Posterior cingulate gyrus (tissue), 11 donors: ENCODE measurements around the gene ECEL1.
"Not testable (repeated sequence)": the region's sequence is repeated elsewhere in the genome, so short reads cannot be mapped to it uniquely, and the experiment has no call there.

Experiments used
- DNase-seq, 10 donors: peaks; one replicate each; pipeline versions ENCODE4 v3.0.0 to v3.0.0-alpha.2; 2020 to 2021; ENCODE audit warnings: mixed read lengths in 3 of 10
- intact Hi-C: fragments of 100-400 bp; cut with DNase I; formaldehyde crosslinking; loops from one replicate; pipeline ENCODE4 v1.15.1; 2023

Gene ECEL1

DNA sequence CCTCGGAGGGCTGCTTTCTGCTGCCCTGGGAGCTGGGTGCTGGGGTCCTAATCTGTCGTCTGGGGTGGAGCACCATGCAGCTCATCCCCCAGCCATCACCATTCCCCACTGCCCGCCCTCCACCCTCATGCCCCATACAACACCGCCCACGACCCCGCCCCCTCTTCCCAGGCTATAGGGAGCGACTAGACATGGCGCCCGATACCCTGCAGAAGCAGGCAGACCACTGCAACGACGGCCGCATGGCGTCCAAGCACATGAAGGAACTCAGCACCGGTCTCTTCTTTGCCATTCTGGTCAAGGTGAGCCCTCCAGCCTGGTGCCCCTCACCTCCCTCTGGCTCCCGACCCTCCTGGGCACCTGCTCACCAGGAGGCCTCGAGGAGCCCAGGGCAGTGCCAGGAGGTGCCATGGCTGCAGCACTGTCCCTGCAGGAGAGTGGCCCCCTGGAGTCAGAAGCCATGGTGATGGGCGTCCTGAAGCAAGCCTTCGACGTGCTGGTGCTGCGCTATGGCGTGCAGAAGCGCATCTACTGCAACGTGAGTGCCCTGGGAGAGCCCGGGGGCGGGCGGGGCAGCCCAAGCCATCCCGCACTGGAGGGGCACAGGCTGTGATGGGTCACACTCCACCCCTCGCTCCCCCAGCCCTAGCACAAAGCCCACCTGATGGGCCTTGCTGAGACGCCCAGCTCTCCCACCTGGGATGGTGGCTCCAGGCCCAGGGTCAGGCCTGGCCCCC, 42.3 kb downstream of the ECEL1 start:
- peak in 1 of 10 donors; percentile 64 for DNase-seq
- intact Hi-C loops, result not testable (repeated sequence)

GRCh38 chr2:232444409-232445148, 43.1 kb downstream of the ECEL1 start:
- intact Hi-C loops, result loop anchor here (5.0 kb wide), 1 partner anchor 517 kb away; the partner anchor contains the start of gene NPPC
- peak in 4 of 10 donors; percentile 25 to 91 (median 44) for DNase-seq

DNA sequence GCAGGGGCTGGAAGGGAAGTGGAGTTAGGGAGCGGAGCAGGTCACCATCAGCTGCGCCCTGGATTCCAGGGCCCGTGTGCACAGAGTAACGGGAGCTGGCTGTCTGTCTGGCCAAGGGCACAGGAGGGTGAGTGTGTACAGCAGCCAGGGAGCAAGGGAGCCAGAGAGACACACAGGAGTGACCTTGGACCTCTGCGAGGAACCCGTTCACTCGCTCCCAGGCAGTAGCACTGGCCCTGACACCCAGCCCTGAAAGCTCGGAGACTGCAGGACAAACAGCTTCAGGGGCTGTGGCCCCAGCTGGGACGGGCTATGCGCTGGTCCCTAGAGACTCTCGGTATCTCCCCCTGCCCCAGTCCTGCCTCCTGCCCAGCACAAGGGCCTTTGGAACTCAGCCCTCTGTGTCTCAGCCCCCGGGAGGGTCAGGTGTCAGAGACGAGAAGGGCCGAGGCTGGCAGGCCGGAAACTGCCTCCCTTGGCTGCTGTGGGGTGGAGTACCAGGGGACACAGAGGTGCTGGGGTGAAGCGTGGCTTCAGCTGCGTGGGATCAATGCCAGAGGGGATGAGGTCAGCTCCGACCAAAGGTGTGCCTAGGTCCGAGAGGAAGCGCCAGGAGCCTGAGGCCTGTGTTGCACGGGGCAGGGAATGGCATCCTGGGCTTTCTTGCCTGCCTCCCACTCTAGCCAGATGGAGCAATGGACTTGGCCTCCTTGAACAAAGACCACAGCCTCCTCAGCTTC, 43.8 kb downstream of the ECEL1 start:
- peak in 1 of 10 donors; percentile 35 for DNase-seq
- intact Hi-C loops, result loop anchor here (5.0 kb wide), 1 partner anchor 517 kb away; the partner anchor contains the start of gene NPPC

DNA sequence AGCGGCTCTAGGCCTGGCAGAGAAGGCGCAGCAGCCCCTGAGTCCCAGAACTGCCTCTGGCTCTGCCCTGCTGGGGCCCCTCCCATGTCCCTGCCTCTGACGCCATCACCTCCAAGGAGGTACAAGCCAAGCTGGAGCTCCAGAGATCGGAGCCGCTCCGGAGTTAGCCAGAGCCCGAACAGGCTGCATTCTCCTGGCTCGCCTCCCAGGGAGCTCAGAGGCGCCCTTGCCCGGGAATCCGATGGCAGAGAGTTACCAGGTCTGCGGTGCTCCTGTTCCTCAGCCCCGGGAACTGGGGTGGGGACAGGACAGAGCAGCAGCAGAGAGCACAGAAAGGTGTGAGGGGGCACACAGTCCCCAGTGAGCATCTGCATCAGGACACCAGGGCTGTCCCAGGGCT, 44.6 kb downstream of the ECEL1 start:
- peak in 1 of 10 donors; percentile 55 for DNase-seq
- intact Hi-C loops, result loop anchor here (5.0 kb wide), 1 partner anchor 516 kb away; the partner anchor contains the start of gene NPPC

GRCh38 chr2:232442431-232442830, 45.2 kb downstream of the ECEL1 start:
- DNase-seq, result peak in 1 of 10 donors; percentile 45
- intact Hi-C loops, result loop anchor here (5.0 kb wide), 1 partner anchor 515 kb away; the partner anchor contains the start of gene NPPC

DNA sequence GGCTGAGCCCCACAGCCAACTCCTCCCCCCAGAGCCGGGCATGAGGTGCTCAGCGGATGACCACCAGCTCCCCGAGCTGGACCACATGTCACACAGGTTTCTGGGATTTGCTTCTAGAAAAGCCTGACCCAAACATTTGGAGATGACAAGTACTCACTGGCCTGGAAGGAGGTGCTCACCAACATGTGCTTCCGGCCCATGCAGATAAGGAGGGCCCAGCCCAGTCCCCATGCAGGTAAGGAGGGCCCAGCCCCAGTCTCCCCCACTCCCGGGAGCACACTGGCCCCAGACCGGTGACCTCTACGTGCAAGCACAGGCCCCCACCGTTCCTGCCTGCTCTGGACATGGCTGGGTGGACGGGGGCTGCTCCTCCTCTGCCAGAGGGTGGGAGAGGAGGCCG, 45.7 kb downstream of the ECEL1 start:
- DNase-seq, result peak in 1 of 10 donors; percentile 44
- intact Hi-C loops, result loop anchor here (5.0 kb wide), 1 partner anchor 515 kb away; the partner anchor contains the start of gene NPPC

DNA sequence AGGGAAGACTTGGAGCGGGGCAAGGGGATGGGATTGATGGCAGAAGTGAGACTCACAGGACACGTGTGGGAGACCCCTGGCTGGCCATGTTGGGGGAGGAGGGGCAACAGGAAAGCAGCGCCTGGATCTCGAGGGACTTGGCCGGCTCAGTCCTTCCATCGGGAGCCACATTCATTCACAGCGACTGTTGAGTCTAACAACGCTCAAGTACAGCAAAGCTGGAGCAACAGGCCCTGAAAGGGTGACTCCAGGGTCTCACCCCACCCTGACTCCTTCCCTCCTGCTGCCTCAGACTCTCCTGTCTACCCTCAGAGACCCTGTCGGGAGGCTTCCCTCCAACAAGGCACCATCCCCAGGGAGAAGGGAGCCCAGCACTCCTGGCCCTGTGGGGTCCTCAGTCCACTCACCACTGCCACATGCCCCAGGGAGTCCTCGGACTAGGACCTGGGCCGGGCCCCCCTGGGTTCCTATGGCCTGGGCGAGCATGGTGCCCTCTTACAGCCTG, 46.4 kb downstream of the ECEL1 start:
- DNase-seq, result peak in 3 of 10 donors; percentile 50 to 57 (median 51)
- intact Hi-C loops, result loop anchor here (5.0 kb wide), 1 partner anchor 514 kb away; the partner anchor contains the start of gene NPPC

- peak; percentile 76 to 98 (median 89) for DNase-seq
- intact Hi-C loops, result loop anchor here (1.0 to 5.0 kb wide), 2 partner anchors 513 to 534 kb away; partner anchors contain the start of gene NPPC
Measured at GRCh38 chr2:232440220-232441018, 47.2 kb downstream of the ECEL1 start.

GRCh38 chr2:232439758-232440135, 47.9 kb downstream of the ECEL1 start:
- DNase-seq, result peak in 3 of 10 donors; percentile 9 to 52 (median 41)
- intact Hi-C loops, result loop anchor here (1.0 to 5.0 kb wide), 3 partner anchors 97 to 533 kb away; partner anchors contain the start of gene NPPC

DNA sequence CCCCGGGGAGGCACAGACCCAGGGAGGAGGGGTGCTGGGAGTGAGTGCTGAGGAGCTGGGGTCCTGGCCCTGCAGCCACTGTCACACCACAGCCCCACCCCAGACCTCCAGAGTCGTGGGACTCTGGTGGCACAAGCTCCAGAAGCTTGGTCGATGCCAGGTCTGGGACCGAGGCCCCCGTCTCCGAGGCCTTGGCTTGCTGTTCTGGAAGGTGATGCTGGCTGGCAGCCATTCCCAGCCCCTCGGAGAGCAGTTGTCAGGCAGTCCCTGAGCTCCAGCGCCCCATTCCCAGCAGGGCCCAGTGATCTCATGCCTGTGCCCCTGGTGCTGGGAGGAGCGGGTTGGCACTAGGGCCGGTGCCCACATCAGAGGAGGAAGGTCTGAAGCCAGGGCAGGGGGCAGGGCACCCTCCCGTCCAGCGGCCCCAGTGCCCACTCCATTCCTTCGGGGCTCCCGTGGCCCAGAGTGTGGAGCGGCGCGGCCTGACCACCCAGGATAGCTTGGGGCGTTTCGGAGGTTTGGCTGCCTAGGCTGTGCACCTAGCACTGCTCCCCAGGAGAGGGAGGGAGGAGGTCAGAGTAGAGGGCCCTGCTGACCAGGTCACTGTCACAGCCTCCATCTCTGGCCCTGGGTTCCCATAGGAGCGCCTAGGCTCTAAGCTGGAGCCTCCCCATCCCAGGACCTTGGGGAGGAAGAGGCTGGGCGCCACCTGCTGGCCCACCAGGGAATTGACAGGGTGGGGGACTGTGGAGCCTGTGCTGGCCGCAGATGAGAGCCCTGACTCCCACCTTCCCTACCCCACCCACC, 48.5 kb downstream of the ECEL1 start:
- intact Hi-C loops, result loop anchor here (5.0 kb wide), 1 partner anchor 97 kb away; no protein-coding TSS in a partner anchor
- peak in 5 of 10 donors; percentile 30 to 84 (median 77) for DNase-seq

DNA sequence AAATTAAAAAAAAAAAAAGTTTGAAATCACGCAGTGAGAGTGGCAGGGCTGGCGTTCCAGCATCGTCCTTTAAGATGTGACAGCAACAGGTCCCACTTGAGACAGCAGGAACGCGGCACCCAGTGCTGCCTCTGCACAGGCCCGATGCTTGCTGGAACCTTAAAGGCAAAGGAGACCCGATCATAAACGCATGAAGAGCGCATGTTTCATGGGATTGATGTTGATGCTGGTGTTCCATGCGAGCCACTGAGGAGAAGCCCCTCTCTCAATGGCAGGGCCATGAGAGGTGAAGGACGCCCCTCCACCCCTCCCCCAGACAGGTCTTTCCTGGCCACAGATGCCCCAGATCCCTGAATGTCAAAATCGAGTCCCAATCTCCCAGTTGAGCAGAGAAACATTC, 49.5 kb downstream of the ECEL1 start:
- peak in 1 of 10 donors; percentile 65 for DNase-seq
- intact Hi-C loops, result loop anchor here (5.0 kb wide), 1 partner anchor 96 kb away; no protein-coding TSS in a partner anchor

DNA sequence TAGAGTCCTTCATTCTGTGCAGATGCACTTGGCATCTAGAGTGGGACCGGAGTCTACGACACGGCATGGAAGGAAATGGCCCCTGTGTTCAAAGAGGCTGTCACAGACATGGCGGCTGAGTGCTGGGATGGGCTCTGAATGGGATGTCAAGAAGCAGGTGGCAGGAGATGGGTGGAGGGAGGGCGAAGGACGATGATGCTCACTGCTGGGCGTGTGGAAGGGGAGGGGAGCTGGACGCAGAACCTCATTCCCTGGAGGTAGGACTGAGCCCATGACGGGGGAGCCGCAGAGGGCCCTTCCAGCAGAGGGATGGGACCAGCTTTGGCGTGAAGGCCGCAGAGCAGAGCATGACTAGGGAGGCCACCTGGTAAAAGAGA, 50.5 kb downstream of the ECEL1 start:
- DNase-seq, result peak in 3 of 10 donors; percentile 29 to 62 (median 51)
- intact Hi-C loops, result loop anchor here (5.0 kb wide), 1 partner anchor 95 kb away; no protein-coding TSS in a partner anchor

DNA sequence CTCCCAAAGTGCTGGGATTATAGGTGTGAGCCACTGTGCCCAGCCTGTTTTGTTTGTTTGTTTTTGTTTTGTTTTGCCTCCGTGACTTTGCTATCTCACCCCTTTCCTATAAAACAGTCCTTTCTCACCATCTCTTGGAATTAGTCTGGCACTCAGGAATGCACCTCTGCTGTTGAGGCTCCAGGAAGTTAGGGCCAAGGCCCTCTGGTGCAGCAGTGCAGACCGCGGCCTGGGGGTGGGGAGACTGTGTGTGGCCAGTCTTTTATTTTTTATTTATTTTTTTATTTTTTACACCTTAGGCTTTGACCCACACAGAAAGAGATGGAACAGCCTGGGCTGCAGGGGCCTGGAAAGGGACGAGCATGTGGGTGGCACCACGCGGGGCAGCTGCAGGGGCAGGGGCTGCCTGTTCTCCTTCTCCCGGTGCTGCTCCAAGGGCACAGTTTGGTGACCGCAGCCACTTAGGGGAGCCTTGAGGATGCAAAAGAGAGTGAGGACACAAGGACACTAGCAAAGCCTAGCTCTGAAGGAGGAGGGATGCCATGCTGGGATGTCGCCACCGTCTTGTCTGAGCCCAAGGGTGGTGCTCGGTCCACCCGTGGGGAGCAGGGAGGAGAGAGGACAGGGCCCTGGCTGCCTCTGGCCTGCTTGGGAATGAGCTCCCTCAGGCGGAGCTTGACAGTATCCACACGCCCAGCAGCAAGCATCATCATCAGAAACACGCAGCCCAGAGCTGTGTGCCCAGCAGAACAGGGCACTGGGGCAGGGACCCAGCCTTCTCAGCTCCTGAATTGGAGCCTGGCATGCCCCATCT, 51.0 kb downstream of the ECEL1 start:
- intact Hi-C loops, result loop anchor here (5.0 kb wide), 1 partner anchor 94 kb away; no protein-coding TSS in a partner anchor

DNA sequence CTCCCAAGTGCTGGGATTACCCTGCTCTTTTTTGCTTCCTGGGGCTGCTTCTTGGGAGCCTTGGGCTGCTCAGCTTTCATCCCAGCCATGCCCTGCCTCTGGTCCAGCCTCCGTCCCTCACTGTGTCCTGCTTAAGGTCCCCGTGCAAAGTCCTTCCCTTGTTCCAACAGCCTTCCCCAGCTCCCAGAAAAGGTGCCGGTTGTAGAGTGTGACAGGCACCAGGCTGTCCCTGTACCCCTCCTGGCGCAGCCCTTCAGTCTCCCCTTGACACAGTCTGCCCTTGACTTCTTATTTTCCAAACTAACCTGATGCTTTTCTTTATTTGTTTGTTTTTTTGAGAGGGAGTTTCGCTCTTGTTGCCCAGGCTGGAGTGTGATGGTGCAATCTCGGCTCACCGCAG, 51.8 kb downstream of the ECEL1 start:
- intact Hi-C loops, result loop anchor here (5.0 kb wide), 1 partner anchor 94 kb away; no protein-coding TSS in a partner anchor
- peak in 2 of 10 donors; percentile 27 to 55 for DNase-seq

More for the DNA sequence above, 51.0 kb downstream of the ECEL1 start:
- DNase-seq, result peak in 3 of 10 donors; percentile 50 to 59 (median 53)

- intact Hi-C loops, result loop anchor here (5.0 kb wide), 1 partner anchor 93 kb away; no protein-coding TSS in a partner anchor
- DNase-seq, result peak in 1 of 10 donors; percentile 44
Measured at GRCh38 chr2:232435375-232435648, 52.3 kb downstream of the ECEL1 start.

DNA sequence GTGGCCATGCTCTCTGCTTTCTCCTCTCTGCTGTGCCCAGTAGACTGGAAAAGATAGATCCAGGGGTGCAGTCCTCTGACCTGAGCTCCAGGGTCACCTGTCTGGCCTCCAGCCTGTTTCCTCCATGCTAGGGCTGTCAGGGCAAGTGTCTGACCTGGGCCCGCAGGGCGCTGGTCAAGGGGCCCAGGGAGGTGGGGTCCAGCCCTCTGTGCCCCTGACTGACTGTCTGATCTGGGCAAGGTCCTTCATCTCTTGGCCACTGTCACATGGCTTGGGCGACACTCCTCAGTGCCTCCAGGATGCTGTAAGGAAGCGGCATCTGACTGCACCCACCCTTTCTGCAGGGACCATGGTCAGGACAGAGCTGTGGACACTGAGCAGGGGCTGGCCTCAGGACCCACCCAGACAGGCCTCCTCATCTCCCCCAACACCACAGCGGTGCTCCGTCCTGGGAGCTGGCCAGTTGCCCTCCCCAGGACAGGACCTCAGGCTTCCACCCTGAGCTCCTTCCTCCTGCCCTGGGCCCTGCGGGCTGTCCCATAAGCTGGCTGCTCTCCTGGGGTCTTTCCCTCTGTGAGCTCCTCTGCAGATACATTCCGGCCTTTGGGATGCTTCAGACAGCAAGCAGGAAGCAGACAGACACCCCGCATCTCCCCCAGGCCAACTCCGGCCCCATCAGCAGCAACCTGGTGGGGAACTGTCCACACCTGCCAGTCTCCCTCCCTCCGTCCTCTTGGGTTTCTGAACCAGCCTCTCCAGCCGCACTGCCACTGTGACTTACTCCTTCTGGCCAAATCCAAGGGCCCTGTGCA, 52.9 kb downstream of the ECEL1 start:
- intact Hi-C loops, result loop anchor here (5.0 kb wide), 1 partner anchor 92 kb away; no protein-coding TSS in a partner anchor
- DNase-seq, result peak in 2 of 10 donors; percentile 50 to 61
